KMS-11 (cell line): ENCODE data around the gene NUAK2.

Source experiments
- H2AFZ ChIP-seq: fragments of 200-600 bp; sonication (generic); 2 replicates; pipeline ENCODE4 v1.6.1; 2016; ENCODE audit warnings: antibody characterized with exemption, mixed run types, low read depth
- H3K27ac ChIP-seq: fragments of 200-600 bp; sonication (generic); 2 replicates; pipeline ENCODE4 v1.6.1; 2016; ENCODE audit warnings: mild to moderate bottlenecking, mixed run types
- H3K27me3 ChIP-seq: fragments of 200-600 bp; sonication (generic); 2 replicates; pipeline ENCODE4 v1.6.1; 2017; ENCODE audit warnings: mild to moderate bottlenecking, low read depth, mixed run types, moderate library complexity; ENCODE audit not compliant: insufficient read depth
- H3K36me3 ChIP-seq: fragments of 200-600 bp; sonication (generic); 2 replicates; pipeline ENCODE4 v1.6.1; 2017; ENCODE audit warnings: mild to moderate bottlenecking, mixed run types; ENCODE audit not compliant: insufficient read depth
- H3K4me1 ChIP-seq: fragments of 200-600 bp; sonication (generic); 2 replicates; pipeline ENCODE4 v1.6.1; 2016; ENCODE audit warnings: mild to moderate bottlenecking, low read depth, mixed run types; ENCODE audit not compliant: poor library complexity, severe bottlenecking
- H3K4me2 ChIP-seq: fragments of 200-600 bp; sonication (generic); 2 replicates; pipeline ENCODE4 v1.7.0; 2016; ENCODE audit warnings: mild to moderate bottlenecking, mixed run types
- H3K4me3 ChIP-seq: fragments of 200-600 bp; sonication (generic); IDR thresholded peaks from 2 replicates; pipeline ENCODE4 v1.6.1; 2017; ENCODE audit warnings: low read depth, low read length, mixed read lengths; ENCODE audit not compliant: insufficient read depth
- H3K79me2 ChIP-seq: fragments of 200-600 bp; sonication (generic); 2 replicates; pipeline ENCODE4 v1.6.1; 2016; ENCODE audit warnings: low read depth, mixed run types; ENCODE audit not compliant: insufficient read depth
- H3K9ac ChIP-seq: fragments of 200-600 bp; sonication (generic); 2 replicates; pipeline ENCODE4 v1.6.1; 2016; ENCODE audit warnings: mild to moderate bottlenecking, mixed run types
- H4K20me1 ChIP-seq: fragments of 200-600 bp; sonication (generic); 2 replicates; pipeline ENCODE4 v1.6.1; 2016; ENCODE audit warnings: mild to moderate bottlenecking, mixed run types; ENCODE audit not compliant: insufficient read depth
- TF ChIP-seq, protein P1 (sequence below): fragments of 200-600 bp; sonication (generic); conservative IDR thresholded peaks from 2 replicates; pipeline ENCODE4 v1.6.1; 2017; ENCODE audit warnings: low read depth, mild to moderate bottlenecking, antibody characterized with exemption, low read length, moderate library complexity, mixed read lengths

NUAK2 gene

DNA sequence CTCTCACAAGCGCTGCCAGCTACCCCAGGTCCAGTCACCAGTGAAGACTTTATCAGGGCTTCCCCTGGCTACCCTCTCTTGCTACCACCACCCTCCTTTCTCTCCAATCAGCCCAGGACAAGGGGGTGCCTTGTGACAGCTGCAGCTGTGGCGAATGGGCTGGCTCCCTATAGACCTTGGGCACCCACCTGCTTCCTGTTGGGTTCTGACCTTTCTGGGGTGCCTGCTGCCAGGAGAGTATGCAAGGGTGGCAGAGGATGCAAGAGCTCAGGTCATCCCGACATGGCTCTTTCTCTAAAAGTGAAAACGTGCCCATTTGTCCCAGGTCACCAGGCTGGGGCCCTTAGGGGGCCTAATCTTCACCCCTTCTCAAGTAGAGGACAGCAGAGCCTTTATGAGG is 28.6 kb upstream of the NUAK2 start:
- Histone ChIP-seq H3K9ac (no peak overlapping the region), H3K27ac (no peak overlapping the region), H3K4me1 (peaks cover 19% of the 10 kb centered on the region), H4K20me1 (no peaks in the 10 kb centered on the region), H3K27me3 (no peaks in the 10 kb centered on the region), H3K4me2 (no peak overlapping the region), H3K36me3 (no peaks in the 10 kb centered on the region), H3K4me3 (no peak overlapping the region), H3K79me2 (no peaks in the 10 kb centered on the region), H2AFZ (no peak overlapping the region)
- TF ChIP-seq, protein P1, sequence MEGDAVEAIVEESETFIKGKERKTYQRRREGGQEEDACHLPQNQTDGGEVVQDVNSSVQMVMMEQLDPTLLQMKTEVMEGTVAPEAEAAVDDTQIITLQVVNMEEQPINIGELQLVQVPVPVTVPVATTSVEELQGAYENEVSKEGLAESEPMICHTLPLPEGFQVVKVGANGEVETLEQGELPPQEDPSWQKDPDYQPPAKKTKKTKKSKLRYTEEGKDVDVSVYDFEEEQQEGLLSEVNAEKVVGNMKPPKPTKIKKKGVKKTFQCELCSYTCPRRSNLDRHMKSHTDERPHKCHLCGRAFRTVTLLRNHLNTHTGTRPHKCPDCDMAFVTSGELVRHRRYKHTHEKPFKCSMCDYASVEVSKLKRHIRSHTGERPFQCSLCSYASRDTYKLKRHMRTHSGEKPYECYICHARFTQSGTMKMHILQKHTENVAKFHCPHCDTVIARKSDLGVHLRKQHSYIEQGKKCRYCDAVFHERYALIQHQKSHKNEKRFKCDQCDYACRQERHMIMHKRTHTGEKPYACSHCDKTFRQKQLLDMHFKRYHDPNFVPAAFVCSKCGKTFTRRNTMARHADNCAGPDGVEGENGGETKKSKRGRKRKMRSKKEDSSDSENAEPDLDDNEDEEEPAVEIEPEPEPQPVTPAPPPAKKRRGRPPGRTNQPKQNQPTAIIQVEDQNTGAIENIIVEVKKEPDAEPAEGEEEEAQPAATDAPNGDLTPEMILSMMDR, result no peak

DNA sequence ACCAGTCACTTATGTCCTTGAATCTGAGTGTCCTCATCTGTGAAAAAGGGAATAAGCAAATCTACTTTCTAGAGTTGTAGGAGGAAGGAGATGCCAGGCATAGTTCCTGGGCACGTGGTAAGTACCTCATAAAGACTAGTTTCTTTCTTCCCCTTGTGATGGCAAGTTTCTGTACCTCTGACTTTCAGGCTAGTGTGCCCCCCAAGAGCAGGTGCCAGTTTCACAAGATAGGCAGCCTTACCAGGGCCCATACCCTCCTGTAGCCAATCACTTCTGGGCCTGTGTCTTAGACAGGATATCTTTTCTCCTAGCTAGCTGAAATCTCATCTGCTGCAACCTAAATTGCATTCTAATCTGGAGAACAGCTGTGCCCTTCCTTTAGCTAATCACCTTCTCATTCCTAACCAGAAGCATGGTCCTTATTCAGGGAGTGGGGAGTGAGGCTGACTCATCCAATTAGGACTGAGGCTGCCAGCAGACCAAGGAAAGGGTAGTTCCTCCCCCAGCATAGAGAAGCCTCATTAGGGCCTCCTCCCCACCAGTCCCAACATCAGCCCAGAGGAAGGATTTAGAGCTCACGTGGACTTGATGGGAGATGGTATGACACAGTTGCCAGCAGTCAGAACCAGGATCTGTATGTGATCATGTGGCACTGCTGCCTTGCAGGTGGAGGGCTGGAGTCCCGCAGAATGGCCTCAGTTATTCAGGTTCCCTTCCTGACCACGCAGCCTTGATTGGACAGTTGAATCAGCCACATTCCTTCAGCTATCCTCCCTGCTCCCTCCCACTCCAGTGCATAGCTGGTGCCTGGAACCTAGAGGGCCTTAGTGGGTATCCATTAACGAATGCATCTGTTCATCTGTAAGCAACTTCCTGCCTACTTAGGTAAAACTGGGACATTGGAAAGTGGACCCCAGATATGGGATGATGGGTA is 27.3 kb upstream of the NUAK2 start:
- Histone ChIP-seq H3K9ac (no peak overlapping the region), H3K4me1 (peaks cover 19% of the 10 kb centered on the region), H3K27me3 (no peaks in the 10 kb centered on the region), H3K4me3 (peak overlapping the region; percentile 35), H2AFZ (peak overlapping the region; percentile 15; the same call in 1 of the 2 replicates), H3K4me2 (peak overlapping the region; percentile 15; the same call in 1 of the 2 replicates), H4K20me1 (no peaks in the 10 kb centered on the region), H3K36me3 (no peaks in the 10 kb centered on the region), H3K79me2 (no peaks in the 10 kb centered on the region), H3K27ac (peak overlapping the region; percentile 2; the same call in 1 of the 2 replicates)
- TF ChIP-seq, protein P1, result no peak

DNA sequence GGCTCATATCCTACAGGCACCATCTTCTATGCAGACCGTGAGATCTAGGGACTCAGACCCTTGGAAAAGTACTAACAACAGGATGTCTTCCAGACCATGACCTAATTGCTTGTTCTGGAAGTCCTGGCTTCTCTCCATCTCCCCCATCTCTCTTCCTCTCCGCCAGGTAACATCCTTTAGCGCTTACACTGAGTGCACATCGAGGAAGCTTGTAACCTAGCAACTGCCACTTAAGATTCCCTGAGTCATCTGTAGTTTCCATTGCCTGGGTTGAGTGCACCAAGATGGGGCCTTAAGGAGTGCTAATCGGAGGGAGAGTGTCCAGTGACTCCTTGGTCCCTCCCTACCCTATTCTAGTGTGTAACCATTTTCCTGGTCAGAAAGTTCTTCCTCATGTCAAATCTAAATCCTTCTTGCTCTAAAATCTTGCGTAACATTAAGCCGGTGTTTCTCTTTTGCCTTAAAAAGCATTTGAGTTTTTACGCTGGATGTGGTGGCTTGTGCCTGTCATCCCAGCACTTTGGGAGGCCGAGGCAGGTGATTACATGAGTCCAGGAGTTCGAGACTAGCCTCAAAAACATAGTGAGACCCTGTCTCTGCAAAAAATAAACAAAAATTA is 25.5 kb upstream of the NUAK2 start:
- TF ChIP-seq, protein P1, result no peak; the same call in 1 of the 2 replicates

DNA sequence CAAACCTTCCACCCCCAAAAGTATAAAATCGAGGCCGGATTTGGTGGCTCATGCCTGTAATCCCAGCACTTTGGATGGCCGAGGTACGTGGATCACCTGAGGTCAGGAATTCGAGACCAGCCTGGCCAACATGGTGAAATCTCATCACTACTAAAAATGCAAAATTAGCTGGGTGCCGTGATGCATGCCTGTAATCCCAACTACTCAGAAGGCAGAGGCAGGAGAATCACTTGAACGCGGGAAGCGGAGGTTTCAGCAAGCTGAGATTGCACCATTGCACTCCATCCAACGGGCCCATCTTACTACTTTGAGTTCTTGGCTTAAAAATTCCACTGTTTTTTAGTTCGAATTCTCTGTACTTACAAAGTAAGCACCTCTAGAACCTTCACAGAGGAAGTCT is 24.2 kb upstream of the NUAK2 start:
- TF ChIP-seq, protein P1, result no peak
- Histone ChIP-seq H3K4me3 (no peak overlapping the region), H4K20me1 (no peaks in the 10 kb centered on the region), H3K4me1 (peaks cover 25% of the 10 kb centered on the region), H3K27me3 (no peaks in the 10 kb centered on the region), H3K36me3 (no peaks in the 10 kb centered on the region), H3K4me2 (no peak overlapping the region), H3K27ac (no peak overlapping the region), H3K79me2 (no peaks in the 10 kb centered on the region), H3K9ac (no peak overlapping the region), H2AFZ (no peak overlapping the region)

More for the DNA sequence above, 25.5 kb upstream of the NUAK2 start:
- Histone ChIP-seq H3K4me2 (no peak overlapping the region), H3K4me1 (peaks cover 19% of the 10 kb centered on the region), H3K9ac (no peak overlapping the region), H4K20me1 (no peaks in the 10 kb centered on the region), H3K27me3 (no peaks in the 10 kb centered on the region), H3K36me3 (no peaks in the 10 kb centered on the region), H3K27ac (no peak overlapping the region), H3K4me3 (no peak overlapping the region), H2AFZ (no peak overlapping the region), H3K79me2 (no peaks in the 10 kb centered on the region)
